ENCODE data around the gene SERPING1. TPM values are rescaled to one million over a fixed set of nuclear protein-coding genes. Genes with fewer than 3 reads are reported as not detected.

Gene SERPING1
- total RNA-seq, 1 experiment from 2014 or later, result 1.3 TPM

DNA sequence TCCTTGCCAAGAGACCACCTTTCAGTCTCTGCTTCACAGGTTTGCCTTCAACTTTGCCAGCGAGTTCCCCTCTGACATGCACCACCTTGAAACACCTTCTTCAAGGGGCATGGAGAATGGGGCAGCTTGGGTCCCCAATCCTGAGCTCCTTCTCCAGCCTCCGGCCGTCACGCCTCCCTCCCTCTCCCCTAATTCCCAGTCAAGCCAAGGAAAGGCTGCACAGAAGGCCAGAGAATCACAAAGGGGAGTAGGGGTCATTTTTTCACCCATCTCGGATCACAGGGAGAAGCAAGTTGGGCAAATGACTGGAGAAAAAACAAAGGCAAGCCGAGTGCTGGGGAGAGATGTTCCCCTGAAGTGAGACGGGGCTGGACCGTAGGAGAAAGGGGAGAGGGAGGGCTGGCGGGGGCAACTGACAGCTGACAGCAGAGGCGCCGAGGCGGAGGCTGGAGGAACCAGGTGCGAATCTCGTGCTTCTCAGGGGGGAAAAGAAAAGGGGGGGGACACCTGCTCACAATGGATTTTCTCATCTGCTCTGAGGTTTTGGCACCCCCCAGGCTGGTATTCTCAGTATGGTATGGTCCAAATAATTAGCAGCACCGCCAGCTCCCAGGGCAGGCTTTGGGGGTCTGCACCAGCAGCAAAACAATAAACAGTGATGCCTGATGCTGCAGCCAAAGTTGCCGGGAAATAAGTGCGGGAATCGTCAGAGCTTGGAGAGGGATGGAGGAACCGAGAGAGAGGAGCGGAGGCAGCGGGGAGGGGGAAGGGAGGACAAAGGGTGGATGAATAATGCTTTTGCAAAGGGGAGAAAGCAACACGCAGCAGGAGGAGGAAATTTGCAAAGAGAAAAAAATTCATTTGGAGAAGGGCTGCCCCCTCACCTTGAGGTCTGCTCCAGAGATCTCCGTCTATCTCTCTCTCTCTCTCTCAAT lies 51.6 kb downstream of the SERPING1 start:
- TF ChIP-seq TCF7L2 (IDR thresholded peaks at IDR 0.05; ENCODE audit: low read depth, low read length) (no peak), SIN3A (IDR thresholded peaks at IDR 0.05; ENCODE audit: borderline replicate concordance, insufficient read depth, low read depth, low read length) (no peak), POLR2AphosphoS5 (IDR thresholded peaks at IDR 0.05; ENCODE audit: low read depth, low read length) (no peak)
- TF ChIP-seq, protein P1, sequence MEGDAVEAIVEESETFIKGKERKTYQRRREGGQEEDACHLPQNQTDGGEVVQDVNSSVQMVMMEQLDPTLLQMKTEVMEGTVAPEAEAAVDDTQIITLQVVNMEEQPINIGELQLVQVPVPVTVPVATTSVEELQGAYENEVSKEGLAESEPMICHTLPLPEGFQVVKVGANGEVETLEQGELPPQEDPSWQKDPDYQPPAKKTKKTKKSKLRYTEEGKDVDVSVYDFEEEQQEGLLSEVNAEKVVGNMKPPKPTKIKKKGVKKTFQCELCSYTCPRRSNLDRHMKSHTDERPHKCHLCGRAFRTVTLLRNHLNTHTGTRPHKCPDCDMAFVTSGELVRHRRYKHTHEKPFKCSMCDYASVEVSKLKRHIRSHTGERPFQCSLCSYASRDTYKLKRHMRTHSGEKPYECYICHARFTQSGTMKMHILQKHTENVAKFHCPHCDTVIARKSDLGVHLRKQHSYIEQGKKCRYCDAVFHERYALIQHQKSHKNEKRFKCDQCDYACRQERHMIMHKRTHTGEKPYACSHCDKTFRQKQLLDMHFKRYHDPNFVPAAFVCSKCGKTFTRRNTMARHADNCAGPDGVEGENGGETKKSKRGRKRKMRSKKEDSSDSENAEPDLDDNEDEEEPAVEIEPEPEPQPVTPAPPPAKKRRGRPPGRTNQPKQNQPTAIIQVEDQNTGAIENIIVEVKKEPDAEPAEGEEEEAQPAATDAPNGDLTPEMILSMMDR (IDR thresholded peaks at IDR 0.05), result no peak
- TF ChIP-seq, protein P2, sequence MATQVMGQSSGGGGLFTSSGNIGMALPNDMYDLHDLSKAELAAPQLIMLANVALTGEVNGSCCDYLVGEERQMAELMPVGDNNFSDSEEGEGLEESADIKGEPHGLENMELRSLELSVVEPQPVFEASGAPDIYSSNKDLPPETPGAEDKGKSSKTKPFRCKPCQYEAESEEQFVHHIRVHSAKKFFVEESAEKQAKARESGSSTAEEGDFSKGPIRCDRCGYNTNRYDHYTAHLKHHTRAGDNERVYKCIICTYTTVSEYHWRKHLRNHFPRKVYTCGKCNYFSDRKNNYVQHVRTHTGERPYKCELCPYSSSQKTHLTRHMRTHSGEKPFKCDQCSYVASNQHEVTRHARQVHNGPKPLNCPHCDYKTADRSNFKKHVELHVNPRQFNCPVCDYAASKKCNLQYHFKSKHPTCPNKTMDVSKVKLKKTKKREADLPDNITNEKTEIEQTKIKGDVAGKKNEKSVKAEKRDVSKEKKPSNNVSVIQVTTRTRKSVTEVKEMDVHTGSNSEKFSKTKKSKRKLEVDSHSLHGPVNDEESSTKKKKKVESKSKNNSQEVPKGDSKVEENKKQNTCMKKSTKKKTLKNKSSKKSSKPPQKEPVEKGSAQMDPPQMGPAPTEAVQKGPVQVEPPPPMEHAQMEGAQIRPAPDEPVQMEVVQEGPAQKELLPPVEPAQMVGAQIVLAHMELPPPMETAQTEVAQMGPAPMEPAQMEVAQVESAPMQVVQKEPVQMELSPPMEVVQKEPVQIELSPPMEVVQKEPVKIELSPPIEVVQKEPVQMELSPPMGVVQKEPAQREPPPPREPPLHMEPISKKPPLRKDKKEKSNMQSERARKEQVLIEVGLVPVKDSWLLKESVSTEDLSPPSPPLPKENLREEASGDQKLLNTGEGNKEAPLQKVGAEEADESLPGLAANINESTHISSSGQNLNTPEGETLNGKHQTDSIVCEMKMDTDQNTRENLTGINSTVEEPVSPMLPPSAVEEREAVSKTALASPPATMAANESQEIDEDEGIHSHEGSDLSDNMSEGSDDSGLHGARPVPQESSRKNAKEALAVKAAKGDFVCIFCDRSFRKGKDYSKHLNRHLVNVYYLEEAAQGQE (IDR thresholded peaks at IDR 0.05; ENCODE audit: insufficient read depth in 1 of 2, low read depth in 2 of 2, low read length in 1 of 2), result no peak
- H3K4me3 ChIP-seq (ENCODE audit: low read depth in 2 of 2, low read length in 2 of 2), result peak overlapping the region; percentile 17; a peak in 3 of 4 replicates
- in situ Hi-C loops (cut with HindIII; ENCODE audit: low pct_unique_long_range_greater_than_20kb, low sequenced_read_pairs), result no loop called here
- intact Hi-C loops (cut with micrococcal nuclease; ENCODE audit: unreplicated experiment), result loop anchor here (10.0 kb wide), 1 partner anchor 194 kb away; no protein-coding TSS in a partner anchor
- ATAC-seq, result no peak
- peaks cover 19% of the 10 kb centered on the region for H3K4me1 ChIP-seq (ENCODE audit: control insufficient read depth, insufficient read depth, low read length)
- no peaks in the 10 kb centered on the region for H3K36me3 ChIP-seq (ENCODE audit: control insufficient read depth, insufficient read depth, low read length)
- BruUV-seq (replicated peaks), result no TSS peak
- no peak for DNase-seq (ENCODE audit: low read depth, low spot score)
- H3K27me3 ChIP-seq (ENCODE audit: control insufficient read depth, insufficient read depth, low read length), result peaks cover 10% of the 10 kb centered on the region
- ChIA-PET CTCF (interaction anchor here (0.7 kb wide), 1 partner anchor 118 kb away, joined by 5 read pairs; no protein-coding TSS in a partner anchor), POLR2A (no interaction called here)
- no peaks in the 10 kb centered on the region for H3K9me3 ChIP-seq (ENCODE audit: control insufficient read depth, insufficient read depth, low read depth, low read length)
- no peak overlapping the region for H3K27ac ChIP-seq (ENCODE audit: low read length)

DNA sequence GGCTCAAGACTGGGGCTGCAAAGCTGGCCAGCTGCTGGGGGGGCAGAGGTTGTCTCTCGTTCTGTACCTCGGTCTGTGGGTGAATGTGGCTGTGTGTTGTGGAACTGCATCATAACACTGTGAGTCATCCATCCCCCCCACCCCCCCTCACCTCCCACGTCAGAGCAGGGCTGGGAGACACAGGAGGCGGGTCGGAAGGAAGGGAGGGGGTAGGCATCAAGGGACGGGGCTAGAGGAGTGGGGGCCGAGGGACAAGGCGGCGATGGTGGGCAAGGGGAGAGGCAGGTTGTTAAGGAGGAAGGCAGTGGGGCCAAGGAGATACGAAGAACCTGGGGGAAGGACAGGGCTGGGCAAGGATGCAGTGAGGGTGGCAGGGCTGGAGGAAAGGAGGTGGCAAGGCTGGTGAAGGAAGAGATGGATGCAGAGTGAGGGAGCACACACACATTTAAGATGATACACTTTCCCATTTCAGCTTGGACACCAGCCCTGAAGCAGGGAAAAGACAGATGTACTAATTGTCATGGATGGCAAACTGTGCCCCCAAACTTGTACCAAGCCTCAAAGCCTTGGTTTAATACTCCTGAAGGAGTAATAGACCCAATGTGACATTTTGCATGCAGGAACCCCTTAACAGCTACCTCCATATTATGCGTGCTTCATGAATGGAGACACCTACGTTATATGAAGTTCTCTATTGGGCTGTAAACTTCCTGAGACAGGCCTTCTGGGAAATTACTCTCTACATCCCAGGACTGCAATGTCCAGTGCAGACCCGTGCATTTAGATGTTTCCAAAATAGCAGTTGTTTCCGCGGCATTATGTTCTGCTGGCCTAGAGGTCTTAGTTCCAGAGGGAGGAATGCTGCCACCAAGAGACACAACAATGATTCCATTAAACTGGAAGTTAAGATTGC lies 52.6 kb downstream of the SERPING1 start, which contains the start of gene YPEL4:
TSS of gene YPEL4 (minus strand) at position 87 of the 913 bp plus-strand sequence. CDS start 2,805 bp downstream, outside the sequence.
- intact Hi-C loops (cut with micrococcal nuclease; ENCODE audit: unreplicated experiment) (loop anchor here (10.0 kb wide), 1 partner anchor 195 kb away; no protein-coding TSS in a partner anchor), in situ Hi-C loops (cut with HindIII; ENCODE audit: low pct_unique_long_range_greater_than_20kb, low sequenced_read_pairs) (no loop called here)
- TF ChIP-seq POLR2AphosphoS5 (IDR thresholded peaks at IDR 0.05; ENCODE audit: low read depth, low read length), result no peak
- no peak for TF ChIP-seq TCF7L2 (IDR thresholded peaks at IDR 0.05; ENCODE audit: low read depth, low read length)
- TF ChIP-seq SIN3A (IDR thresholded peaks at IDR 0.05; ENCODE audit: borderline replicate concordance, insufficient read depth, low read depth, low read length), result no peak
- TF ChIP-seq, protein P1 (IDR thresholded peaks at IDR 0.05), result no peak
- TF ChIP-seq, protein P2 (IDR thresholded peaks at IDR 0.05; ENCODE audit: insufficient read depth in 1 of 2, low read depth in 2 of 2, low read length in 1 of 2), result no peak
- Histone ChIP-seq H3K9me3 (ENCODE audit: control insufficient read depth, insufficient read depth, low read depth, low read length) (no peaks in the 10 kb centered on the region), H3K36me3 (ENCODE audit: control insufficient read depth, insufficient read depth, low read length) (no peaks in the 10 kb centered on the region), H3K27ac (ENCODE audit: low read length) (no peak within 1 kb of the TSS), H3K4me3 (ENCODE audit: low read depth in 2 of 2, low read length in 2 of 2) (peak within 1 kb of the TSS; percentile 17; a peak in 3 of 4 replicates), H3K4me1 (ENCODE audit: control insufficient read depth, insufficient read depth, low read length) (peaks cover 18% of the 10 kb centered on the region), H3K27me3 (ENCODE audit: control insufficient read depth, insufficient read depth, low read length) (peaks cover 10% of the 10 kb centered on the region)
- DNase-seq (ENCODE audit: low read depth, low spot score) (no peak), ATAC-seq (peak; percentile 23; the same call in 1 of the 2 replicates)
- ChIA-PET POLR2A (no interaction called here), CTCF (interaction anchor here (0.7 kb wide), 1 partner anchor 119 kb away, joined by 5 read pairs; no protein-coding TSS in a partner anchor)
- no TSS peak for BruUV-seq (replicated peaks)
